ENCODE results near the gene ANO1.

Gene ANO1

GRCh38 chr11:70191495-70192140 lies 113.5 kb downstream of the ANO1 start:
- peak; percentile 90 for ATAC-seq
- TF ChIP-seq TOX (CRISPR knock-in tag; IDR thresholded peaks at IDR 0.05; ENCODE audit: borderline replicate concordance) (no peak), ZNF8 (CRISPR knock-in tag; IDR thresholded peaks at IDR 0.05) (no peak), ZFP30 (CRISPR knock-in tag; IDR thresholded peaks at IDR 0.05) (no peak), TCF4 (CRISPR knock-in tag; IDR thresholded peaks at IDR 0.05; ENCODE audit: borderline replicate concordance) (no peak), PPARA (CRISPR knock-in tag; IDR thresholded peaks at IDR 0.05; ENCODE audit: borderline replicate concordance) (no peak), CSRNP3 (CRISPR knock-in tag; IDR thresholded peaks at IDR 0.05) (no peak), ZNF70 (CRISPR knock-in tag; IDR thresholded peaks at IDR 0.05) (no peak), SNAI2 (CRISPR knock-in tag; IDR thresholded peaks at IDR 0.05) (no peak), ARNTL (CRISPR knock-in tag; IDR thresholded peaks at IDR 0.05; ENCODE audit: borderline replicate concordance, low read depth) (no peak), TSHZ2 (CRISPR knock-in tag; IDR thresholded peaks at IDR 0.05) (no peak), RARB (CRISPR knock-in tag; IDR thresholded peaks at IDR 0.05) (no peak), PATZ1 (CRISPR knock-in tag; IDR thresholded peaks at IDR 0.05; ENCODE audit: borderline replicate concordance) (no peak), OSR1 (CRISPR knock-in tag; IDR thresholded peaks at IDR 0.05) (no peak), ISL1 (CRISPR knock-in tag; IDR thresholded peaks at IDR 0.05) (no peak), ZNF565 (CRISPR knock-in tag; conservative IDR thresholded peaks at IDR 0.05; ENCODE audit: low read depth) (no peak), ZC3H10 (CRISPR knock-in tag; IDR thresholded peaks at IDR 0.05) (no peak), CSDC2 (CRISPR knock-in tag; IDR thresholded peaks at IDR 0.05) (no peak), GLIS3 (CRISPR knock-in tag; IDR thresholded peaks at IDR 0.05) (no peak)

GRCh38 chr11:70192666-70193410 lies 114.7 kb downstream of the ANO1 start:
- TF ChIP-seq PATZ1 (CRISPR knock-in tag; IDR thresholded peaks at IDR 0.05; ENCODE audit: borderline replicate concordance) = no peak
- no peak for TF ChIP-seq ZC3H10 (CRISPR knock-in tag; IDR thresholded peaks at IDR 0.05)
- no peak for TF ChIP-seq ZNF8 (CRISPR knock-in tag; IDR thresholded peaks at IDR 0.05)
- no peak for TF ChIP-seq GLIS3 (CRISPR knock-in tag; IDR thresholded peaks at IDR 0.05)
- TF ChIP-seq CREB5 (CRISPR knock-in tag; IDR thresholded peaks at IDR 0.05; ENCODE audit: low read depth) = no peak
- TF ChIP-seq CSDC2 (CRISPR knock-in tag; IDR thresholded peaks at IDR 0.05) = no peak
- no peak for TF ChIP-seq TCF4 (CRISPR knock-in tag; IDR thresholded peaks at IDR 0.05; ENCODE audit: borderline replicate concordance)
- TF ChIP-seq TOX (CRISPR knock-in tag; IDR thresholded peaks at IDR 0.05; ENCODE audit: borderline replicate concordance) = no peak
- no peak for TF ChIP-seq OSR1 (CRISPR knock-in tag; IDR thresholded peaks at IDR 0.05)
- no peak for TF ChIP-seq ZNF70 (CRISPR knock-in tag; IDR thresholded peaks at IDR 0.05)
- TF ChIP-seq ARNTL (CRISPR knock-in tag; IDR thresholded peaks at IDR 0.05; ENCODE audit: borderline replicate concordance, low read depth) = no peak
- TF ChIP-seq ZFP30 (CRISPR knock-in tag; IDR thresholded peaks at IDR 0.05) = no peak
- TF ChIP-seq RARB (CRISPR knock-in tag; IDR thresholded peaks at IDR 0.05) = no peak
- no peak for TF ChIP-seq BACH2 (CRISPR knock-in tag; IDR thresholded peaks at IDR 0.05; ENCODE audit: borderline replicate concordance)
- TF ChIP-seq ESRRG (CRISPR knock-in tag; IDR thresholded peaks at IDR 0.05) = no peak
- TF ChIP-seq ZNF565 (CRISPR knock-in tag; conservative IDR thresholded peaks at IDR 0.05; ENCODE audit: low read depth) = no peak
- TF ChIP-seq TSHZ2 (CRISPR knock-in tag; IDR thresholded peaks at IDR 0.05) = no peak
- TF ChIP-seq CSRNP3 (CRISPR knock-in tag; IDR thresholded peaks at IDR 0.05) = no peak
- TF ChIP-seq PPARA (CRISPR knock-in tag; IDR thresholded peaks at IDR 0.05; ENCODE audit: borderline replicate concordance) = no peak
- no peak for ATAC-seq

Data from SK-N-SH treated with all-trans-retinoic acid at 6 μM for 48 hours (cell line).